PFSK-1 (cell line): Measurements from ENCODE around the gene DNAH17.

Experiments
- FOXP2 ChIP-seq: optimal IDR thresholded peaks from 2 replicates; pipeline ENCODE3; 2011; ENCODE audit warnings: borderline replicate concordance, control low read depth, inconsistent platforms; ENCODE audit not compliant: insufficient read depth; ENCODE audit errors: extremely low read length, extremely low read depth
- POLR2AphosphoS5 ChIP-seq: IDR thresholded peaks from 2 replicates; pipeline ENCODE4 v1.6.1; 2012; ENCODE audit warnings: low read depth, mild to moderate bottlenecking, control low read depth, low read length, moderate library complexity
- REST ChIP-seq, 2 experiments: IDR thresholded peaks; 2 replicates each; pipeline versions ENCODE4 v1.6.1 to v1.8.0; 2011 to 2012; ENCODE audit warnings: low read depth in 2 of 2, low read length in 2 of 2, control low read depth in 1 of 2, inconsistent platforms in 1 of 2, mild to moderate bottlenecking in 1 of 2, moderate library complexity in 1 of 2; ENCODE audit not compliant: insufficient read depth in 1 of 2
- SIN3A ChIP-seq: IDR thresholded peaks from 2 replicates; pipeline ENCODE4 v1.6.1; 2012; ENCODE audit warnings: mild to moderate bottlenecking, low read length, moderate library complexity, borderline replicate concordance; ENCODE audit not compliant: insufficient read depth
- TAF1 ChIP-seq: IDR thresholded peaks from 2 replicates; pipeline ENCODE4 v1.6.1; 2012; ENCODE audit warnings: low read length, control low read depth, borderline replicate concordance; ENCODE audit not compliant: insufficient read depth

DNAH17 gene

DNA sequence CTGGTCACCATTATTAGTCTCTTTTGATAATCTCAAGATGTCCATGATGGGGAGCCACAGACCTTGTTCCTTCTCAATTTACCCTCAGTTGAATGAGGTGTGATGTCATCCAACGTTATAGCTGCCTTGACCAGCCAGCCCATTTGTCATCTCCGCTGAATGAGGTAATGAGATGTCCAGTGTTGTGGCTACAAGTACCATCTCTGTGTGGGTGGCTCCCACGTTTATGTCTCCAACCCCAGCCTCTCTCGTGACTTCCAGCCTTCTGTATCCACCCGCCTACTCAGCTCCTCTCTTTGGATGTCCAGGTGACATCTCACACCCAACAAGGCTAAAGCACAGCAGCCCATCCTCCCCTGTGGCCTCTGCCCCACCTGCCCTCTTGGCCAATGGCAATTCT lies 18.2 kb downstream of the DNAH17 start:
- TF ChIP-seq POLR2AphosphoS5 (no peak), TAF1 (no peak), FOXP2 (no peak), SIN3A (no peak)

DNA sequence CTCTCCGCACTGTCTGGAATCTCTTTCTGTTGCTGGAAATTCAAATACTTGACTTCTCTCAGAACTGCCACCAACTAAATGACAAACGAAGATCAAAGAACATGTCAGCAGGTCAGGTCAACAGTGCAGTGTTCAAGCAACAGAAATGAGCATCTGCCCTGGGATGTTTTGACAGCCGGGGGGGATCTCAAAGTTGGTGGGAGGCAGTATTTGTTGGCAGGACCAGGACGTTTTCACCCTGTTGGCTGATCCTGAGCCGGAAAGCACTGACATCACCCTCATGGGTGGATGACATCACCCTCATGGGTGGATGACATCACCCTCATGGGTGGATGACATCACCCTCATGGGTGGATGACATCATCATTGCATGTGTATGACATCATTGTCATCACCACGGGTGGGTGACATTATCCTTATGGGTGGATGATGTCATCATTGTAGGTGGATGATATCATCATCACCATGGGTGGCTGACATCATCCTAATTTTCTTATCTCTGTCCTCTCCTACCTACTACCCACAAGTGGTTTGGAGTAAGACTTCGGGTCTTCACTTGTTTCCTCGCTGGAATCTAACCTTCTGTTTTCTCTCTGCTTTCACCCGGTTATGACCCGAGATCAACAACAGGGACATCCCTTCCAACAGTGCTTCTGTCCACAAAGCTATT lies 18.9 kb downstream of the DNAH17 start:
- TF ChIP-seq SIN3A (no peak), FOXP2 (no peak), TAF1 (no peak), POLR2AphosphoS5 (no peak), REST (IDR thresholded peaks at IDR 0.05; ENCODE audit: insufficient read depth in 1 of 2, low read depth in 2 of 2, low read length in 2 of 2) (no peak)

GRCh38 chr17:78557598-78558039 lies 19.6 kb downstream of the DNAH17 start:
- TF ChIP-seq TAF1, result no peak
- TF ChIP-seq POLR2AphosphoS5, result no peak
- TF ChIP-seq SIN3A, result peak; percentile 90; the same call in 1 of the 2 replicates
- TF ChIP-seq REST (IDR thresholded peaks at IDR 0.05; ENCODE audit: insufficient read depth in 1 of 2, low read depth in 2 of 2, low read length in 2 of 2), result no peak
- TF ChIP-seq FOXP2, result no peak

DNA sequence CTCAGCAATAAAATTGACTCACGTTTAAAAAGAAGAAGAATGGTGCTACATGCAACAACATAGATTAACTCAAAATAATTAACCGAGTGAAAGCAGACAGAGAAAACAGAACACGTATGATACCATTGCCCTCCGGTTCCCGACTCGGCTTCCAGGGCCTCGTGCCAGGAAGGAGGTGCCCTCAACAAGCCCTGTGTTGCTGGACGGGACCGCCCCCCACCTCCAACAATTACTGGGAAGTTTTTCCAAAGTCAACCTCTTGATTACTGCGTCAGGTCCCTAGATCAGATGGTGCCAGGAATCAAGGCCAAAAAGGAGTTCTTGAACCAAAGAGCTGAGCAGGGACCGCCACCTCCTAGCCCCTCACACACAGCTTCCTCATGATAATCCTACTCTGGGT lies 20.4 kb downstream of the DNAH17 start:
- TF ChIP-seq SIN3A (no peak), TAF1 (no peak), FOXP2 (no peak), POLR2AphosphoS5 (no peak), REST (IDR thresholded peaks at IDR 0.05; ENCODE audit: insufficient read depth in 1 of 2, low read depth in 2 of 2, low read length in 2 of 2) (no peak)

GRCh38 chr17:78555746-78556401 lies 21.3 kb downstream of the DNAH17 start:
- TF ChIP-seq POLR2AphosphoS5 (no peak), FOXP2 (no peak), SIN3A (no peak), TAF1 (no peak), REST (IDR thresholded peaks at IDR 0.05; ENCODE audit: insufficient read depth in 1 of 2, low read depth in 2 of 2, low read length in 2 of 2) (no peak)
